IPS-18c (cell line): ENCODE data around the gene MAS1L.
"Not testable (repeated sequence)": the region's sequence is repeated elsewhere in the genome, so short reads cannot be mapped to it uniquely, and the experiment has no call there.

Experiments used
- H3K4me3 ChIP-seq: 2 replicates; pipeline ENCODE4 v1.7.0; 2013; ENCODE audit warnings: low read depth, mild to moderate bottlenecking, low read length, moderate library complexity; ENCODE audit not compliant: insufficient read depth
- H3K9me3 ChIP-seq: one replicate; pipeline ENCODE4 v1.6.1; 2013; ENCODE audit warnings: mild to moderate bottlenecking, low read length, moderate library complexity; ENCODE audit not compliant: control insufficient read depth, insufficient read depth

MAS1L gene

DNA sequence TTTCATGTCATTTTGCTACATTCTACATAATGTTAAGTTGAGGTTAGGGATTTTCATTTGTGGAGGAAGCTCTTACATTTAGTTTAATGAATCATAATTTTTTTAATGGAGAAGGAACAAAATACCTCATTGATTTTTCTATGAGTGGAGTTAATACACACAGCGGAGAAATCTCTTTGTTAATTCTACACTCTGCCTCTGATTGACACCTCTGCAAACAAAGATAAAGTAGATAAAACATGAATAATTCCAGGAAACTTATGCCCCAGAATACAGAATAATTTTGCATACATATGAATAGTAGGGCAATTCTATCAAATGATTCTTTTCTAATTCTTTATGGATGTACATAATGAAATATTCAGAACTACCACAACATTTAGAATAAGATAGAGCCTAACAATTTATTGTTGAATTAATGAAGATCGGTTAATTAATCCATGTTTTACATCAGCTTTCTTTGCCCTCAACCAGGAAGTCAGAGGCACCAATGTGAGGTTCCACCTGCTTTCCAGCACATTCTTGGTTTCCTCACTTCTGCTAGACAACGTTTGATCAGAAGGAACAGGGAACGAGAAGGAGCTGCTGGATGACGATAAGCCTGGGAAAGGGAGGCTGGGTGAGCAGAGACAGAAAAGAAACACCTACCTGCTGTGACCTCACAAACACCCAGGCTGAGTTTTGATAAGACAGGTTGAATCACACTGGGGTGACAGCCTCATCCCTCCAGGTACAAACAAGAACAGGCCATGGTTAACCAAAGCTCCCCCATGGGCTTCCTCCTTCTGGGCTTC, 26.5 kb downstream of the MAS1L start:
- Histone ChIP-seq H3K9me3 (no peaks in the 10 kb centered on the region), H3K4me3 (no peak overlapping the region)

DNA sequence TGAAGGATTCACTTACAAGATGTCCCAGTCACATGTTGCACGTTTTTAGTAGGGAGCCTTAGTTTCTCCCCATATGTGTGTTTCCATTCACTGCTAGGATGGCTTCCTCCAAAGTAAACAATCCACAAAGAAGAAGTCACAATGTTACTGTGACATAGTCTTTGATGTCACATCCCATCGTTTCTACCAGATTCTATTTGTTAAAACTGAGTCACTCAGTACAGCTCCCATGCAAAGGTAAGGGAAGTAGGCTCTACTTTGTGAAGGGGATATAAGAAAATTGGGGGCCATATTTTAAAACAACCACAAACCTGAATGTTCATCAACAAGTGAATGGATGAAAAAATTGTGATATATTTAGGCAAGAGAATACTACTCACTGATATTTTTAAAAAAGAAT, 30.8 kb downstream of the MAS1L start, which contains the start of the genes OR11A1 and OR2H1:
Gene OR11A1 (minus strand): TSS at position 101 of the 400 bp plus-strand sequence. CDS start 29,430 bp downstream, outside the sequence.
Gene OR2H1 (plus strand): TSS at position 185 of the 400 bp plus-strand sequence. CDS start 4,615 bp downstream, outside the sequence.
- Histone ChIP-seq H3K9me3 (no peaks in the 10 kb centered on the region), H3K4me3 (no peak within 1 kb of the TSS)

DNA sequence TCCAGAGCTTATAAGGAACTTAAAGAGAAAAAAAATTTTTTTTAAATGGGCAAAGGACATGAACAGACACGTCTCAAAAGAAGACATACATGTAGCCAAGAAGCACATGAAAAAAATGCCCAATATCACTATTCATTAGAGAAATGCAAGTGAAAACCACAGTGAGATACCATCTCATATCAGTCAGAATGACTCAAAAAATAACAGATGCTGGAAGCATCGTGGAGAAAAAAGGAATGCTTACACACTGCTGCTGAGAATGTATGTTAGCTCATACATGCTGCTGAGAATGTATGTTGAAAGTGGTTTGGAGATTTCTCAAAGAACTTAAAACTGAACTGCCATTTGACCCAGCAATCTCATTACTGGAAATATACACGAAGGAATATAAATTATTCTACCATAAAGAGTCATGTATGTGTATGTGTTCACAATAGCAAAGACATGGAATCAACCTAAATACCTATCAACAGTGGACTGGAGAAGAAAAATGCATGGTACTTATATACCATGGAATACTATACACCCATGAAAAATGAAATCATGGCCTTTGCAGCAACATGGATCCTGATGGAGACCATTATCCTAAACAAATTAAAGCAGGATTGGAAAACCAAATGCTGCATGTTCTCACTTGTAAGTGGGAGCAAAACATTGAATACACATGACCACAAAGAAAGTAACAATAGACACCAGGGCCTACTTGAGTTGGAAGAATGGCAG, 36.1 kb downstream of the MAS1L start:
- H3K4me3 ChIP-seq = no peak overlapping the region
- H3K9me3 ChIP-seq = no peaks in the 10 kb centered on the region

DNA sequence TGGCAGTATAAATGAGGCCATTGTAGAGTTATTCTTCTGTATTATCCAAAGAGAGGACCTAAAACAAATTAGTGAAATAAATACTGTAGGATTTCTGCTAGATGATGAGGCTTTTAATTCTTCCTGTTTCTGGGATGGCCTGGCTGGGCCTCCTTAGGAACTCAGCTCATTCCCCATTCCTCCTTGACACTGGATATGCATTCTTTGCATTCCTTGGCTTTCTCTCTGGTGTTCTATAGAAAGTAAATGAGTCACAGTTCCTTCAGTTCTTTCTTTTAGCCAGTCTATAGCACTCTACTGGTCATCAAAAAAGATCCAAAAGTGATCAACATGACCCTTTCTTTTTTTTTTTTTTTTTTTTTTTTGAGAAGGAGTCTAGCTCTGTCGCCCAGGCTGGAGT, 40.1 kb downstream of the MAS1L start:
- no peaks in the 10 kb centered on the region for H3K9me3 ChIP-seq
- H3K4me3 ChIP-seq = no peak overlapping the region

DNA sequence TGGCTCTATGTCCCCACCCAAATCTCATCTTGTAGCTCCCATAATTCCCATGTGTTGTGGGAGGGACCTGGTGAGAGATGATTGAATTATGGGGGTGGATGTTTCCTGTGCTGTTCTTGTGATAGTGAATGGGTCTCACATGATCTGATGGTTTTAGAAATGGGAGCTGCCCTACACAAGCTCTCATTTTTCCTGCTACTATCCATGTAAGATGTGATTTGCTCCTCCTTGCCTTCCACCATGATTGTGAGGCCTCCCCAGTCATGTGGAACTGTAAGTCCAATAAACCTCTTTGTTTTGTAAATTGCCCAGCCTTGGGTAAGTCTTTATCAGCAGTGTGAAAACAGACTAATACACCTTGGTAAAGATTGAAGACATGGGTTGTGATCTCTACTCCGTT, 43.7 kb downstream of the MAS1L start:
- not testable (repeated sequence) for H3K9me3 ChIP-seq, H3K4me3 ChIP-seq

DNA sequence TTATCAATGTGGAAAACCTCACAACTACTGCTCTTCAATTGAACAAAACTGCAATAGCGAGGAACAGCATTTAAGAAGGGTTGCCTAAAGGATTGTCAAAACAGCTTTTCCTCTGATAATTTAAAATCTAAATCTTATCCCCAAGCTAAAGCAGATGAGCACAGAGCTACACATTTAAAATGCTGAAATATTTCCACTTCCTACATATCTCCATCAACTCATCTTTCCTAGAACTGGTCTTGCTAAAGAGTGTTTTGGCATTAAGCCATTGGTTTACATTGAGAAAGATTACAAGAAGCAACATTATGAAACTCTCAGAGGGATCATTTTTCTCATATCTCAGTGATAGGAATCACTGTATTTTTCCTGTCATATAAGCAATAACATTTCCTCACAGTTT, 45.0 kb downstream of the MAS1L start:
- H3K4me3 ChIP-seq = no peak overlapping the region
- H3K9me3 ChIP-seq = no peaks in the 10 kb centered on the region

DNA sequence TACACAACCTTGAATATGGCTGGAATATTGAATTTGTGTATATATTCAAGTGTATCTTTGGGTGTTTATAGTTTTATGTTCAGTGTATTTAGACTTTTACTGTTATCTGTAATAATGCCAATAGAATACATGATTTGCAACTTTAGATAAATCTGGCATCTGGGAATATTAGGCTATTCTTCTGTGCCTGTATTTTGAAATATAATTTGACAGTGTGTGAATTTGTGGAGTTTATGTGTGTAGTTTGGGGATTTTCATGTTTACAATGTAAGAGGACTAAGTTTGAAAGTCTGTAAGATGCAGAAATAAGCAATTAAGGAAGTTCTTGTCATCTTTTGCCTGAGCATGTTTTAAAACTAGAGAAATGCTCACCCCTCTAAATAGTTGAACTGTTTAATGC, 48.8 kb downstream of the MAS1L start, which contains the start of gene OR10C1:
Gene OR10C1 (plus strand): TSS at position 301 of the 400 bp plus-strand sequence. CDS start 710 bp downstream, outside the sequence.
- Histone ChIP-seq H3K4me3 (no peak within 1 kb of the TSS), H3K9me3 (no peaks in the 10 kb centered on the region)

DNA sequence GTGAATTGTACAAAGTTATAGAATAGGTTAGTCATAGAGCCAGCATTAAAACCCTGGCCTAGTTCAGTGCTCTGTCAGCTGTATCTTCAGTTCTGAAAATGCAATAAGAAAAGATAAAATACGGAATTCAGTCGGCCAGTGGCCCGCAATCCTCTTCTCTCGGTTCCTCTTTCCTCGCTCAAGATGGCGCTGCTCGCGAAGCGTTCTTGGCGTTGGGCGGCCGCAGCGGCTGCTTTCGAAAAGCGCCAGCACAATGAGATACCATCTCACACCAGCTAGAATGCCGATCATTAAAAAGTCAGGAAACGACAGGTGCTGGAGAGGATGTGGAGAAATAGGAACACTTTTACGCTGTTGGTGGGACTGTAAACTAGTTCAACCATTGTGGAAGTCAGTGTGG, 51.0 kb downstream of the MAS1L start:
- H3K9me3 ChIP-seq, H3K4me3 ChIP-seq: not testable (repeated sequence)
